ENCODE results near the gene CDT1. TPM values are rescaled to one million over a fixed set of nuclear protein-coding genes. Genes with fewer than 3 reads are reported as not detected.

Gene CDT1
- total and polyA plus RNA-seq, 12 donors: 0.29 to 5.7 (median 1.6) TPM; not detected in 1

DNA sequence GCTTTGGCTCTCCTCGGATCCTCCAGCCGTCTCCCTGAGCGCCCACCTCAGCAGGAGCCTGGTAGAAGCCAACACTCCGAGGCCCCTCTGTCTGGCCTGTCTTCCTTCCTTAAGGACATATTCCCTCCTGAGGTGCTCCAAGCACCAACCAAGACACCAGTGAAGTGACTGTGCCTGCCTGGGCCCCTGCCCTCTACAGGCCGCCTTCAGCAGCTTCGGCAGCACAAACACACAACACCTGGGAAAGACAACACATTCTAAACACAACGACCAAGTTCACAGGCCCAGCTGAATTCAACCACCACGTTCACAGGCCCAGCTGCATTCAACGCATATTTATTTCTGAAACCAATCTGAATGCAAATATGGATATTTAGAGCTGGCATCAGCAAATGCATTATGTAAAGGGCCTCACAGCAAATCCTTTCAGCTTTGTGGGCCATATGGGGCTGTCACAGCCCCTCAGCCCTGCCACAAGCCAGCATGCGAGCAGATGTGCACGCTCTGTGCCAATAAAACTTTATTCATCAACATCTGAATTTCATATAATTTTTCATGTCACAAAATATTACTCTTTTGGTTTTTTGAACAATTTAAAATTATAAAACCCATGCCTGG, 40.9 kb downstream of the CDT1 start:
- H3K27ac ChIP-seq: no peak overlapping the region
- intact Hi-C loops (cut with DNase I): no loop called here
- TF ChIP-seq, protein P1, sequence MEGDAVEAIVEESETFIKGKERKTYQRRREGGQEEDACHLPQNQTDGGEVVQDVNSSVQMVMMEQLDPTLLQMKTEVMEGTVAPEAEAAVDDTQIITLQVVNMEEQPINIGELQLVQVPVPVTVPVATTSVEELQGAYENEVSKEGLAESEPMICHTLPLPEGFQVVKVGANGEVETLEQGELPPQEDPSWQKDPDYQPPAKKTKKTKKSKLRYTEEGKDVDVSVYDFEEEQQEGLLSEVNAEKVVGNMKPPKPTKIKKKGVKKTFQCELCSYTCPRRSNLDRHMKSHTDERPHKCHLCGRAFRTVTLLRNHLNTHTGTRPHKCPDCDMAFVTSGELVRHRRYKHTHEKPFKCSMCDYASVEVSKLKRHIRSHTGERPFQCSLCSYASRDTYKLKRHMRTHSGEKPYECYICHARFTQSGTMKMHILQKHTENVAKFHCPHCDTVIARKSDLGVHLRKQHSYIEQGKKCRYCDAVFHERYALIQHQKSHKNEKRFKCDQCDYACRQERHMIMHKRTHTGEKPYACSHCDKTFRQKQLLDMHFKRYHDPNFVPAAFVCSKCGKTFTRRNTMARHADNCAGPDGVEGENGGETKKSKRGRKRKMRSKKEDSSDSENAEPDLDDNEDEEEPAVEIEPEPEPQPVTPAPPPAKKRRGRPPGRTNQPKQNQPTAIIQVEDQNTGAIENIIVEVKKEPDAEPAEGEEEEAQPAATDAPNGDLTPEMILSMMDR (IDR thresholded peaks at IDR 0.05): no peak
- TF ChIP-seq POLR2A (IDR thresholded peaks at IDR 0.05): no peak
- no peaks in the 10 kb centered on the region for H3K9me3 ChIP-seq (replicated peaks in 1 of 3)
- H3K4me3 ChIP-seq: no peak overlapping the region
- 84 to 90% (median 88%) methylated on average over 10 to 11 of the region's 11 CpGs for WGBS, 4 donors
- DNase-seq: no peak
- no peaks in the 10 kb centered on the region for H3K4me1 ChIP-seq (replicated peaks in 1 of 2)
- H3K36me3 ChIP-seq (replicated peaks in 1 of 2): peaks cover 0 to 14% of the 10 kb centered on the region in 2 donors
- no peaks in the 10 kb centered on the region for H3K27me3 ChIP-seq

DNA sequence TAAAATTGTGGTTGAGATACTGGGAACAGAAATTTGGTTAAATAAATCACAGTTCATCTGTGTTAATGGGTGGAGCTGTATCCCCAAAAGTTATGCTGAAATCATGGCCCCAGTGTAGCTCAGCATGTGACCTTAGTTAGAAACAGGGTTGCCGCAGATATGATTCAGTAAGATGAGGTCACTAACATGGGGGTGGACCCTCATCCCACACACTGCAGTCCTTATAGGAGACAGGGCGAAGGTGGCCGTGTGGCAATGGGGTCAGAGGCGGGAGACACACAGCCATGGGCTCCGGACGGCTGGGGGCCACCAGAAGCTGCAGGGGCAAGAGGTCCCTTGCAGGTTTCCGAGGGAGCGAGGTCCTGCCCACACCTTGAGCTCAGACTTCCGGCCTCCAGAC, 42.5 kb downstream of the CDT1 start:
- H3K4me3 ChIP-seq: no peak overlapping the region
- TF ChIP-seq, protein P1 (IDR thresholded peaks at IDR 0.05): no peak
- TF ChIP-seq POLR2A (IDR thresholded peaks at IDR 0.05): no peak
- no peaks in the 10 kb centered on the region for H3K9me3 ChIP-seq (replicated peaks in 1 of 3)
- H3K36me3 ChIP-seq (replicated peaks in 1 of 2): peaks cover 0 to 3% of the 10 kb centered on the region in 2 donors
- H3K27ac ChIP-seq: no peak overlapping the region
- 87 to 94% (median 89%) methylated on average over 9 of the region's 9 CpGs for WGBS, 4 donors
- DNase-seq: no peak
- H3K4me1 ChIP-seq (replicated peaks in 1 of 2): no peaks in the 10 kb centered on the region
- H3K27me3 ChIP-seq: no peaks in the 10 kb centered on the region
- intact Hi-C loops (cut with DNase I): no loop called here

DNA sequence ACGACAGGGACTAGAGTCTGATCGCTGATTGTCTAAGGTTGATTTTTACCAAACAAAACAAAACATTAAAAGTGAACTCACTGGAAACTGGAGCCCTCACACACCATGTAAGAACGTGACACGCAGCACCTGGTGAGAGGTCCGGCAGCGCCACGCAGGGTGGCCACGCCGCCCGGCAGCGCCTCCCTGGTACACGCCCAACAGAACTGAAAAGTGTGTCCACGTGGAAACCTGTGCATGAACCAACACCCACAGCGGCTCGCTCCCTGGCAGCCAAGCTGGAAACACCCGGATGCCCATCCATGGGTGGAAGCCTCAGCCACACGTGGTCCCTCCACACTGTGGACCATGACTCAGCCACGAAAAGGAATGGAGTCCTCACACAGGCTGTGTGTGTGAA, 44.1 kb downstream of the CDT1 start:
- no peak for TF ChIP-seq POLR2A (IDR thresholded peaks at IDR 0.05)
- TF ChIP-seq, protein P1 (IDR thresholded peaks at IDR 0.05): no peak
- Histone ChIP-seq H3K4me1 (replicated peaks in 1 of 2) (no peaks in the 10 kb centered on the region), H3K9me3 (replicated peaks in 1 of 3) (no peaks in the 10 kb centered on the region), H3K27me3 (no peaks in the 10 kb centered on the region), H3K4me3 (no peak overlapping the region), H3K27ac (no peak overlapping the region), H3K36me3 (replicated peaks in 1 of 2) (peaks cover 0 to 3% of the 10 kb centered on the region in 2 donors)
- intact Hi-C loops (cut with DNase I): no loop called here
- WGBS, 4 donors: 93 to 96% (median 95%) methylated on average over 11 to 18 of the region's 18 CpGs
- DNase-seq: no peak

DNA sequence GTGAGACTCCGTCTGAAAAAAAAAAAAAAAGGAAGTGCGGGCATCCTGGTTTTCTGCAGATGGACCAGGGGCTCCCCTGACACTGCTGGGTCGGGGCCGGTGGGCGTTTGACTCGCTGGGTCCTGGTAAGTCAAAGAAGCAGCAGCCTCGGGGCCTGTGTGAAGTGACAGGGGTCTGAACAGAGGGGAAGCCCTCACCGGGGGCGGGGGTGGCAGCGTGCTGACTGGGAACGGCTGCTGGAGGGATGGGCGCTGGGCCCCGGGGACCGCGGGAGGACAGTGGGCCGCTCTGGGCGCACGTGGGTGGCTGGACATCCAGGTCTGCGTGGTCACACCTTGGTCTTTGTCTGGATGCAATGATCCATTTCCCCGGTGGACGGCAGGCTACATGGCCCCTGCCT, 45.0 kb downstream of the CDT1 start:
- no peak overlapping the region for H3K4me3 ChIP-seq
- intact Hi-C loops (cut with DNase I): no loop called here
- no peaks in the 10 kb centered on the region for H3K27me3 ChIP-seq
- H3K4me1 ChIP-seq (replicated peaks in 1 of 2): no peaks in the 10 kb centered on the region
- no peak for DNase-seq
- 88 to 92% (median 90%) methylated on average over 11 to 21 of the region's 21 CpGs for WGBS, 4 donors
- no peaks in the 10 kb centered on the region for H3K9me3 ChIP-seq (replicated peaks in 1 of 3)
- H3K27ac ChIP-seq: no peak overlapping the region
- TF ChIP-seq, protein P1 (IDR thresholded peaks at IDR 0.05): no peak
- TF ChIP-seq POLR2A (IDR thresholded peaks at IDR 0.05): no peak
- H3K36me3 ChIP-seq (replicated peaks in 1 of 2): peaks cover 0 to 3% of the 10 kb centered on the region in 2 donors
